Stimulated activated CD4-positive, alpha-beta T cell treated with anti-CD3 and anti-CD28 coated beads, Interleukin-2, amount 100 ng/mL, for 24 hours (primary cell): Measurements from ENCODE around the gene MLKL.

Experiments used
- DNase-seq, 2 donors: peaks; one replicate each; pipeline ENCODE4 v3.0.0-alpha.2; 2020

Gene MLKL

GRCh38 chr16:74641969-74642368 is 58.7 kb downstream of the MLKL start:
- no peak for DNase-seq

GRCh38 chr16:74637742-74638453 is 62.8 kb downstream of the MLKL start:
- DNase-seq: no peak

GRCh38 chr16:74635303-74635702 is 65.4 kb downstream of the MLKL start:
- DNase-seq: no peak

GRCh38 chr16:74633686-74634085 is 67.0 kb downstream of the MLKL start:
- no peak for DNase-seq

GRCh38 chr16:74627506-74628220 is 73.0 kb downstream of the MLKL start:
- DNase-seq: no peak

GRCh38 chr16:74626741-74627416 is 73.8 kb downstream of the MLKL start:
- no peak for DNase-seq

- DNase-seq: no peak
Observed at GRCh38 chr16:74625500-74626350, 74.9 kb downstream of the MLKL start.

- no peak for DNase-seq
Observed at GRCh38 chr16:74623839-74624235, 76.8 kb downstream of the MLKL start.

GRCh38 chr16:74623214-74623838 is 77.3 kb downstream of the MLKL start:
- no peak for DNase-seq

GRCh38 chr16:74622005-74622404 is 78.7 kb downstream of the MLKL start:
- no peak for DNase-seq
